GM18870 (cell line): ENCODE data around the gene CD34.
"Not testable (repeated sequence)": the region's sequence is repeated elsewhere in the genome, so short reads cannot be mapped to it uniquely, and the experiment has no call there.

ENCODE experiments used
- ATAC-seq: cut with Tn5 transposase; IDR thresholded peaks from one replicate; pipeline ENCODE4 v1.9.1; 2021; ENCODE audit warnings: moderate library complexity; ENCODE audit not compliant: unreplicated experiment

Gene CD34

DNA sequence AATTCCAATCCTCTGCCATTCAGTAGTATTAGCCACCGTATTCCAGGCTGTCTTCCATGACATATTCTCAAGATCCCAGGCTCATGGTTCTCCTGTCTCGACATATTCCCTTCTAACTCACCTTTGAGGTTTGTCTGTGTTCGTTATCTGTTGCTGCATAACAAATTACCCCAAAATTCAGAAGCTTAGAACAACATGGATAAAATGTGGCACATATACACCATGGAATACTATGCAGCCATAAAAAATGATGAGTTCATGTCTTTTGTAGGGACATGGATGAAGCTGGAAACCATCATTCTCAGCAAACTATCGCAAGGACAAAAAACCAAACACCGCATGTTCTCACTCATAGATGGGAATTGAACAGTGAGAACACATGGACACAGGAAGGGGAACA is 33.0 kb downstream of the CD34 start:
- ATAC-seq, result not testable (repeated sequence)

DNA sequence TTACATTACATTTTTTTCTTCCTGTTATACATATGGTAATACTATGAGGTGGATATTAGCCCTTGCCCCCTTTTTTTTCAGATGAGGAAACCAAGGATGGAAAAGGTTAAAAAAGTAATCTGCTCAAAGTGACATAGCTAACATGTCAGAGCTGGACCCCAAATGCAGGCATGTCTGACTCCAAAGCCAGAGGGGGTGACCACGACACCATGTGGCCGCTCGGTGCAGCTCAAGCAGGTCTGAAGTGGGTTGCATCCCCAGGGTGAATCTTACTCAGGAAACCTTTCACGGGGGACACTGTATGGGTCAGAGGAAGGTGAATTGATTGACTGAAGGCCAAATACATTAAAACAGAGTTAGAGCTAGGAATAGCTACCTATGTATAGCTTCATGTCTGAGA is 34.8 kb downstream of the CD34 start:
- ATAC-seq, result no peak

GRCh38 chr1:207875532-207875931 is 35.4 kb downstream of the CD34 start:
- ATAC-seq, result no peak

DNA sequence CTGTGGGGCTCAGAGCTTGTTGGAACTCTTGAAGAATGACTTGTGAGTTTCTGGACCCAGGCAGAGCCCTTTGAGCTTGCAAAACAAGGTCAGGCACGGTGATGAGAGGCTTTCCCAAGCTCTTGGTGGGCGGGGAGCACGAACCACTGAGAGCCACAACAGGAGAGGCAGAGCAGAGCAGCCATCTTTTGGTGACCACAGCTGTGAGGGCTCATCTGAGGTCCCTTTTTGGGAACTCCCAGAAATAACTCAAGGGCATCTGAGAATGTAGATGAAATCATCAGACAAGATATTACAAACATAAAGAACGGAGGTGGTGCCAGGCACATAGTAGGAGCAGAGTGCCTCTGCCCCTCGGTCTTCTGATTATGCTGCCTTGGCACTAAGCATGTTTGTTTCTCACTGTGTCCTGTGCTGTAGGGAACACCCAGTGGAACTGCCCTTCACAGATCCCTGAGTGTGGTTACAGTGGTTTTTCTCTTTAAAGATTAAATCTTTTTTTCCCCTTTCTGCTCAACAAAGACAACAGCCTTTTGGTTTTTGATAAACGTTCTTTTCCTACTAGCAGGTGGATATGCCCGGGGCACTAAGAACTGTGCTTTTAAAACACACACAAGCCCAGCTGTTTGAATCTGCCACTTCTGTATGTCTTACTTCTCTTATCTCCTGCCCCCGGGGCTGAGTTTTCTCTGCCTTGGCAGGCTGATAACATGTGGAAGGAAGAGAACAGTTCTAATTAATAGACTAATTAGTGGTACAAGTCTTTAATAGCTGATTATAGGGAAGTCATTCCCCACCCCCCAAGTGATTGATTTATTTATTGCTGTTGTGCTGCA is 37.7 kb downstream of the CD34 start:
- ATAC-seq, result no peak

DNA sequence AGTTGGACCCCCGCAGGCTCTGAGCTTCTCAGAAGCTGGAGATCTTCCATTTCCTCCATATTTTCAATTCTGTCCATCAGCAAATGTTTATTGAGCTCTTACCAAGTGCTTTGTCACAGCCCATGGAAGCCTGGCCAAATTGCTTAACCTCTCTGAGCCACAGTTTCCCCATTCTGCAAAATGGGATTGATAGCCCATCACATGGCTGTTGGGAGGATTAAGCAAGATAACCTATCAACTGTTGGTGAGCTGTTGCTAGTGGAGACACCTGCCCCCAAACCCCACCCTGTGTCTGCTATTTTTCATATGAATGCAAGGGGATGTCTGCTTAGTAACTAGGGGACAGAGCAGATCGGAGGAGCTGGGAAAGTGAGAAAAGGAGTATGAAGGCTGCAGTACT is 38.3 kb downstream of the CD34 start:
- ATAC-seq, result no peak

GRCh38 chr1:207871117-207871649 is 39.7 kb downstream of the CD34 start:
- no peak for ATAC-seq

GRCh38 chr1:207870306-207871031 is 40.5 kb downstream of the CD34 start:
- no peak for ATAC-seq

DNA sequence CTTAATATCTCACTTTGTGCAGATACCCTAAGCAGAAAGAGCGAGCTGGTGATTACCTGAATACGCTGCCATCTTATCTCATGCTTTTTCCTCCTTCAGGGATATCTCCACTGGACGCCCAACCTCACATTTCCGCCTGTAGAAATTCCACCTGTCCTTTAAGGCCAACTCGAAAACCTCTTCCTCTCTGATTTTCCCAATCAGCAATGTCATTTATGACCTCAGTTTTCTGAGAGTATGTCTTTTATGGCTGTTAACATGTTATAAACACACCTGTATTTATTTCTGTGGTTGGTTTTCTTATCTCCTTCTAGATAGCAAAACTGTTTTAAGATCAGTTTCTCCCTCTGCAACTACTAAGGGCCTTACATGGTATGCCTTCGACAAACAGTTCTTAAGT is 41.1 kb downstream of the CD34 start:
- no peak for ATAC-seq

DNA sequence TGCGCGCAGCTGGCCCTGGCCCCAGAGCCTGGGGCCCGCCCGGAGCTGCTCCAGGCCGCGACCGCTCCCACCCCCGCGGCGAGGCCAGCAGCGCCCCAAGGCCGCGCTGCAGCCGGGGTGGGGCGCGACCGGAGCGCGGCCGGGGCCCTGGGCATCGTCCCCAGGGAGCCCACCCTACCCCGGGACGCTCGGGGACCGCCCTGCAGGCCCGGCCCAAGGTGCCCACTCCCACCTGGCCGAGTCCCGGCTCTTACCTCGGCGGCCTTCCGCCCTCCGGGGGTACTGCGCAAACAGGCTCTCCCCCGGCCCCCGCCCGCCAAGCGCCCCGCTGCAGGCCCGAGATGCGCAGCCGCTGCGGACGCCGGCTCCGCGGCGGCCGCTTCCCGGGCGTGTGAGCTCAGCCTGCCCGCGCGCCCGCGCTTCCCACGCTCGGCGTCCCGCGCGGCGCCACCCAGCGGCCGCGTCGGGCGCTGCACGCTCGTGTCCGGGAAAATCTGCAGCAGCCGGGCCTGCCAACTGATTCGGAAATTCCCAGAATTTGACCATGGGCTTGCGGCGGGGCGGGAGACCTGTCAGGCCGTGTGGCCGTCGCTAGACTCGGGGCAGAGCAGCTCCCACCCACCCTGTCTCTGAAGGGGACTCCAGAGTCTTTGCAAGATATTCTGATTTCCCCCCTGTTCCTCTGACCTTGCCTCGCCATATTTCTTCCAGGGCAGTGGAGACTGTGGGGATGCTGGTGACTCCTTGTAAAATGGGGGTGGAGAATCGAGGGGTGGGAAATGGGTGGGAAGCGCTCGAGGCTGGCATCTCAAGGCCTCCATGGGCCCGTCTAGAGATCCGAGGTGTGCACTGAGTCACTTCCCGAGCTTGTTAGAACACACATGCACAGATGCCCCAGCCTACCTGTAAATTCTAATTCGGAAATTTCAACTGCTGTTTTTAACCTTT is 41.9 kb downstream of the CD34 start:
- no peak for ATAC-seq

- no peak for ATAC-seq
These were observed 42.6 kb downstream of the CD34 start for GRCh38 chr1:207868251-207868773.

DNA sequence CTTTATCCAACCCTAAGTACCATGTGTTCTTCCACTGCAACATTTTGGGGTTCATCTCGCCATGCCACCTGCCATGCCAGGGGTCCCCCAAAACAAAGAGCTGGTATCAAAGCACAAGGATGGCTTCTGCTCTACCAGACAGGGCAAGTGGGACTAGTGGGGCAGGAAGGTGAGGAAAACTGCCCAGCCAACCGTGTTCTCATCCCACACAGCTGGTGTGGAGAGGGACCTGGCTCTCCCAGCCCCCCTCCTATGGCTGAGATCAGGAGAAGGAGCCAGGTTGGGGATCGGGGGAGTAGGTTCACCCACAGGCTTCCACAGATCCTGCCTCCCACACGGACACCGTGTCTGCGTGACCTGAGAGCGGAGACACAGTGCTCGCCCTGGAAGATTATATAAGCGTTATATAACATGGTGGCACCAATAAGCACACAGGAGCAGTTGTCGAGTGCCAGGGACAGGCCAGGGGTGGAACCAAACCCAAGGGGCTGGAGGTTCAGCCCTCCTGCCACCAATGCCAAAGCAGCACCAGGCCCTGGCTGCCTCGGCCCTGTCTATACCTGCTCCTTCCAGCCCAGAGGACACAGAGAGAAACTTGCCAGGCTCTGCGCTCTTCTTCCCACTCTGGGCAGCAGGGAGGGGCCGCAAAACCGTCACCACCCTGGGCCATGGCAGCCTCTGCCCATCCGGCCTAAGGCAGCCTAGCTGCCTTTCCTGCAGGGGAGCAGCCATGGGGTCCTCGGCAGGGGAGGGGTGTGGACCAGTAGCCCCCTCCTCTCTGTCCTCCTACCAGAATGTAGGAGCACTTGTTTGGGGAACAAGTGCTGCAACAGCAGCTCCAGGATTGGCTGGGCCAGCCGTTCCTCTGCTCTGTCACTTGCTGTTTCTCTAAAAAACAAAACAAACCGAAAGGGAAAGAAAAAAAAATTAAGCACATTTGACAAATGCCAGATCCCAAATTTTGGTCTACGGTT is 43.5 kb downstream of the CD34 start:
- no peak for ATAC-seq

DNA sequence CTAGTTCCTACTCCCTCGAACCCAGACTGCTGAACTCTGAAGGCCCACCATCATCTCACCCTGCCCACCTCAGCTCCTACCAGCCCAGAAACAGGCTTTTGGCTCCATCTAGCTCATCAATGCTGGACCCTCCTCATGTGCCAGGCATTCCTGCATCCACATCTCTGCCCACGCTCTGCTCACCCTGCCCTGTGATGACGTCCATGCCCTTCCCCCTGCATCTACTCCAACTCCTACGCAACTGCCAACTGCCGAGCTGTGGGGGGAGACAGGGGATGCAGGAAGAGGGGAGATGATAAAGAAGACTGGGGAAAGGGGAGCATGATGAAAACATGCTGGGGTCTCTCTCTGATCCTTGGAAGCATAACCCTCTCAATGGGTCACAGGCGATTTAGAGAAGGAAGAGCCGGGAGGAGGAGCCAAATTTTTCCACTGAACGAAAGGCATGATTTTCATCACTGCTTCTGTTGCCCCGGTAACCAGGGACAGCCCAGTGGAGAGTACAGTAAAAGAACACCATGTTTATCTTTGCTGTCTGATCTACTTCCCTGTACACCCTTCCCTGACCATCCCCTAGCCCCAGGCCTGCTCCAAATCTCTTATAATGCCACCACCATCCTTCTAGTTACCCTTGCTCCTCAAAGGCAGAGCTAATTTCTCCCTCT is 44.3 kb downstream of the CD34 start:
- no peak for ATAC-seq

GRCh38 chr1:207863893-207864535 is 46.9 kb downstream of the CD34 start:
- ATAC-seq, result peak; percentile 64

- no peak for ATAC-seq
These were observed 48.6 kb downstream of the CD34 start for GRCh38 chr1:207862241-207862787.

- ATAC-seq, result no peak
These were observed 49.3 kb downstream of the CD34 start for GRCh38 chr1:207861442-207862177.

- no peak for ATAC-seq
These were observed 50.4 kb downstream of the CD34 start for GRCh38 chr1:207860531-207860930.

DNA sequence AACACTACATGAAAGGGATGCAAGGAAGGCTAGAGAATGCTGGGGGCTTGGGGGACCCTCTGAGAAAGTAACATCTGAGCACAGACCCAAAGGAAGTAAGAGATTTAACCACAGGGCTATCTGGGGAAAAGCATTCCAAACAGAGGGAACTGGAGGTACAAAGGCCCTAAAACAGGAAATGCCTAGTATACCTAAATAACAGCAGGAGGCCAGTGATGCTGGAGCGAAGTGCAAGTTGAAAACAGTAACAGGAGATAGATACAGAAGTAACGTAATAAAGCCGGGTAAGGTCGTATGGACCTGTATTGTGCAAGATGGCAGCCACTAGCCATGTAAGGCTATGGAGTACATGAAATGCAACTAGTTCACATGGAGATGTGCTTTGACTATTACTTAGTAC is 52.1 kb downstream of the CD34 start:
- ATAC-seq, result no peak

DNA sequence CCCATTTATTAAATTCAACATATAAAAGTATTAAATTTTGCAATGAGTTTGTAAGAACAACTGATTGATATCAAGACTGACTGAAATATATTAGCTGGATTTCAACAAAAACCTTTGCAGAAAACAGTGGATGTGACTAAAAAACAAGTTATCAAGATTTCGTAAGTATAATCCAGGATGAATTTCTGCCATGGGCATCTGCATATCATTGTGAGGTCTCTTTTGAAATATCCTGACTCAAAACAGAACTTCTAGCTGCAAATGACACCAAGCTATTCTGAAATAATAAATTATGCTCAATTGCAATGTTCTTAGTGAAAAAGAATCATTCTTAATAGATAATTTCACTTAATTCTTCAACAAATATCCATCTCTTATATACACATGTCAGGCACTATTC is 52.6 kb downstream of the CD34 start:
- ATAC-seq, result no peak
